SK-N-MC (cell line): ENCODE results near the gene CCDC3.

ENCODE experiments used
- DNase-seq: peaks from one replicate; pipeline ENCODE4 v3.0.0-alpha.2; 2011; ENCODE audit warnings: low read depth, low spot score
- H3K27ac ChIP-seq: fragments of 200-600 bp; sonication (generic); 2 replicates; pipeline ENCODE4 v1.5.1; 2016; ENCODE audit warnings: mixed run types
- H3K36me3 ChIP-seq: fragments of 200-600 bp; sonication (generic); 2 replicates; pipeline ENCODE4 v1.6.1; 2017; ENCODE audit warnings: antibody characterized with exemption, low read length, mixed read lengths; ENCODE audit not compliant: insufficient read depth
- H3K4me3 ChIP-seq: fragments of 200-600 bp; sonication (generic); 2 replicates; pipeline ENCODE4 v1.5.1; 2016
- H3K9ac ChIP-seq: fragments of 200-600 bp; sonication (generic); 2 replicates; pipeline ENCODE4 v1.8.0; 2017; ENCODE audit warnings: mixed run types, mixed read lengths; ENCODE audit not compliant: insufficient read length
- H3K9me3 ChIP-seq: fragments of 200-600 bp; sonication (generic); 2 replicates; pipeline ENCODE4 v1.6.1; 2017; ENCODE audit warnings: low read depth, mild to moderate bottlenecking, antibody characterized with exemption, low read length, moderate library complexity, mixed read lengths
- EZH2 ChIP-seq: fragments of 200-600 bp; sonication (generic); IDR thresholded peaks from one replicate; pipeline ENCODE4 v1.6.1; 2017; ENCODE audit warnings: antibody characterized with exemption
- FOXP2 ChIP-seq: optimal IDR thresholded peaks from 2 replicates; pipeline ENCODE3; 2011; ENCODE audit warnings: mild to moderate bottlenecking, moderate library complexity; ENCODE audit not compliant: insufficient read depth; ENCODE audit errors: extremely low read length, control extremely low read depth
- POLR2AphosphoS5 ChIP-seq: IDR thresholded peaks from 2 replicates; pipeline ENCODE4 v1.6.1; 2012; ENCODE audit warnings: mild to moderate bottlenecking, low read depth, low read length, borderline replicate concordance

The CCDC3 gene

DNA sequence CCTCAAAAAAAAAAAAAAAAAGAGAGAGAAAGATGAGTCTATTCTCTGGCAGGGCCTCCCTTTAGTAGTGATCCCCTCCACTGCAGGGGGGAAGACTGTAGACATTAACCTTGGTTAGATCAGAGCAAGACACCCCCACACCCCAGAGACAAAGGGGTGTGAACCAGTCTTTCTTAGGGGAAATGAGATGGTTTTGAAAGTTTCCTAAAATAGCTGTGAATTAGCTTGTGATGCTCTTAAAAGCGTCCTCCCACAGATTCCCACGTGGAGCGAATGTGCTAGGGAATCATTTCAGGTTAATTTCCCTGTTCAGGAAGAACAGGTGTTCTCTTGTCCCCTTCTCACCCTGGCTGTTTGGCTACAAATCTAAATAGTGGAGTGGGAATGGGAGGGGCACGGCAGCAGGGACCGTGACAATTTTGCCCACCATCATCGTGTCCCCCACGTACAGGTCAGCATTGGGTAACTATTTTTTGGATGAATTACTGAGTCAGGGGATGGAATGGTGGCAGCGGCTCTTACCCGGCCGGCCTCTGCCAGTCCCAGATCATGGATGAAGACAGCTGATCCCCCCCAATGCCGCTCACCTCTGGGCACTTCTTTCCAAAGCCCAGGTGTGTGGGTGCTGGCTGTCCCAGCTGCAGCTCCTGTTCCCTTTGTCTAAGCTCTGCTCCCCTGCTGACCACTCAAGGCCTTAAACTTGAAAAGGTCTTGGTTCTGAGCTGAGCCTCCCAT, 152.9 kb downstream of the CCDC3 start:
- Histone ChIP-seq H3K4me3 (no peak overlapping the region), H3K36me3 (no peaks in the 10 kb centered on the region), H3K27ac (no peak overlapping the region), H3K9ac (no peak overlapping the region), H3K9me3 (no peaks in the 10 kb centered on the region)
- DNase-seq: no peak
- no peak for TF ChIP-seq POLR2AphosphoS5
- TF ChIP-seq EZH2: no peak
- no peak for TF ChIP-seq FOXP2

- no peaks in the 10 kb centered on the region for H3K9me3 ChIP-seq
- H3K9ac ChIP-seq: no peak overlapping the region
- no peaks in the 10 kb centered on the region for H3K36me3 ChIP-seq
- DNase-seq: no peak
- TF ChIP-seq EZH2 (no peak), POLR2AphosphoS5 (no peak), FOXP2 (no peak)
- H3K4me3 ChIP-seq: no peak overlapping the region
- no peak overlapping the region for H3K27ac ChIP-seq
Measured at GRCh38 chr10:12847361-12847975, 154.0 kb downstream of the CCDC3 start.

DNA sequence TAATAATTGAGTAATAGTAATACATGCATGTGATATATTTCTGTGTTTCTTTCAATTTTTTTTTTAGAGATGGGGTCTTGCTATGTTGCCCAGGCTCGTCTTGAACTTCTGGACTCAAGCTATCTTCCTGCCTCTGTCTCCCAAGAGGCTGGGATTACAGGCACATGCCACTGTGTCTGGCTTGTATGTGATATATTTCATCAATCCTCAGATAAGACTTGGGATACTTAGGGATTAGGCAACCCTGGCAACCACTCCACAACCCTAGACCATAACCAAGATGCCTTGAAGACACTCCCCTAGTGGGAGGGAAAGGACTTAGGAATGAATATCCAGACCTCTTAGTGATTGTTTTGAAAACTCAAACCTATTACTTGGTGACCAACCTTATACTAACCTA, 154.8 kb downstream of the CCDC3 start:
- Histone ChIP-seq H3K9me3 (no peaks in the 10 kb centered on the region), H3K36me3 (no peaks in the 10 kb centered on the region), H3K27ac (no peak overlapping the region), H3K4me3 (no peak overlapping the region), H3K9ac (no peak overlapping the region)
- no peak for DNase-seq
- TF ChIP-seq POLR2AphosphoS5 (no peak), FOXP2 (no peak), EZH2 (no peak)
